Upper lobe of left lung (tissue), 4 donors: Measurements from ENCODE around the gene AKIP1.

ENCODE experiments used
- POLR2A ChIP-seq, 4 donors: fragments of 450-650 bp; IDR thresholded peaks; one replicate each; pipeline ENCODE4 v1.5.1; 2016 to 2017; ENCODE audit warnings: antibody characterized with exemption in 4 of 4, mild to moderate bottlenecking in 2 of 4
- POLR2AphosphoS5 ChIP-seq, 2 donors: sonication (generic); formaldehyde crosslinking; IDR thresholded peaks; one replicate each; pipeline ENCODE4 v1.5.1; 2017; ENCODE audit warnings: antibody characterized with exemption in 2 of 2
- TF ChIP-seq, protein P1 (sequence below), 6 experiments: fragments of 450-650 bp in 4 of 6; fragments of 200-600 bp in 2 of 6; sonication (generic) in 2 of 6; IDR thresholded peaks; one replicate each; pipeline ENCODE4 v1.5.1; 2016 to 2019; ENCODE audit warnings: antibody characterized with exemption in 6 of 6

DNA sequence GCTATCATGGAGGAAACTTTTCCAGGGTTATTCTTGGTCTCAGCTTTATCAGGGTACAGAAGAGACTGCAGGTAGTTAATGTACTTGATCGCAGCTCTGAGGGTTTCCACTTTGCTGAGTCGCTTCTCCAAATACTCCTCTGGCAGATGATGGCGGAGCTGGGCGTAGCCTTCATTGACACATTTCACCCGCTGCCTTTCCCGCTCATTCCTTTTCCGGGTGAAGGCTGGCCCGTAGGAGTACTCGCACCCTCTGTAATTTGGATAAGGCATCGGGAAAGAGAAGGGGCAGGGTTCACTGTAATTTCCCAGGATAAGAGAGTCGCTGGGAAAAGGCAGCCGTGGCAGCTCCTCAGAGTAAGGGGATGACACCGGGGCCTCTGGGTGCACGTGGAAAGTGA, 26.7 kb downstream of the AKIP1 start:
- TF ChIP-seq, protein P1, sequence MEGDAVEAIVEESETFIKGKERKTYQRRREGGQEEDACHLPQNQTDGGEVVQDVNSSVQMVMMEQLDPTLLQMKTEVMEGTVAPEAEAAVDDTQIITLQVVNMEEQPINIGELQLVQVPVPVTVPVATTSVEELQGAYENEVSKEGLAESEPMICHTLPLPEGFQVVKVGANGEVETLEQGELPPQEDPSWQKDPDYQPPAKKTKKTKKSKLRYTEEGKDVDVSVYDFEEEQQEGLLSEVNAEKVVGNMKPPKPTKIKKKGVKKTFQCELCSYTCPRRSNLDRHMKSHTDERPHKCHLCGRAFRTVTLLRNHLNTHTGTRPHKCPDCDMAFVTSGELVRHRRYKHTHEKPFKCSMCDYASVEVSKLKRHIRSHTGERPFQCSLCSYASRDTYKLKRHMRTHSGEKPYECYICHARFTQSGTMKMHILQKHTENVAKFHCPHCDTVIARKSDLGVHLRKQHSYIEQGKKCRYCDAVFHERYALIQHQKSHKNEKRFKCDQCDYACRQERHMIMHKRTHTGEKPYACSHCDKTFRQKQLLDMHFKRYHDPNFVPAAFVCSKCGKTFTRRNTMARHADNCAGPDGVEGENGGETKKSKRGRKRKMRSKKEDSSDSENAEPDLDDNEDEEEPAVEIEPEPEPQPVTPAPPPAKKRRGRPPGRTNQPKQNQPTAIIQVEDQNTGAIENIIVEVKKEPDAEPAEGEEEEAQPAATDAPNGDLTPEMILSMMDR (IDR thresholded peaks at IDR 0.05): no peak
- no peak for TF ChIP-seq POLR2AphosphoS5 (IDR thresholded peaks at IDR 0.05)
- TF ChIP-seq POLR2A (IDR thresholded peaks at IDR 0.05): no peak
